CD8-positive, alpha-beta memory T cell (primary cell): Measurements from ENCODE around the gene FANCC. TPM values are rescaled to one million over a fixed set of nuclear protein-coding genes. Genes with fewer than 3 reads are reported as not detected.

Experiments
- CTCF ChIA-PET: fragments of 350-600 bp; sonication (Branson Sonifier 250); formaldehyde crosslinking; loops from one replicate; lab custom pipeline; 2021; ENCODE audit warnings: antibody characterized with exemption; lab: Charles Lee
- POLR2A ChIA-PET: fragments of 350-600 bp; sonication (Branson Sonifier 250); formaldehyde crosslinking; loops from one replicate; lab custom pipeline; 2021; ENCODE audit warnings: antibody characterized with exemption; lab: Charles Lee
- DNase-seq, 5 donors: peaks; one replicate each; pipeline versions ENCODE4 v3.0.0 to v3.0.0-alpha.2; 2020 to 2022; ENCODE audit warnings: mixed read lengths in 1 of 5
- H3K27ac ChIP-seq: one replicate; pipeline ENCODE4 v1.7.0; 2013; ENCODE audit warnings: low read depth, mild to moderate bottlenecking, low read length, moderate library complexity
- H3K27me3 ChIP-seq: 2 replicates; pipeline ENCODE4 v1.7.0; 2013; ENCODE audit warnings: low read length, mild to moderate bottlenecking; ENCODE audit not compliant: insufficient read depth, poor library complexity, severe bottlenecking
- H3K36me3 ChIP-seq: 2 replicates; pipeline ENCODE4 v1.7.0; 2013; ENCODE audit warnings: mild to moderate bottlenecking, low read length, moderate library complexity; ENCODE audit not compliant: insufficient read depth
- H3K4me1 ChIP-seq: 2 replicates; pipeline ENCODE4 v1.7.0; 2013; ENCODE audit warnings: mild to moderate bottlenecking, low read length, moderate library complexity; ENCODE audit not compliant: insufficient read depth
- H3K4me3 ChIP-seq: 2 replicates; pipeline ENCODE4 v1.7.0; 2013; ENCODE audit warnings: mild to moderate bottlenecking, low read length
- H3K9me3 ChIP-seq: 2 replicates; pipeline ENCODE4 v1.7.0; 2013; ENCODE audit warnings: mild to moderate bottlenecking, low read length
- H3K27ac Mint-ChIP-seq, 8 donors: one replicate each; pipeline ENCODE4 v1.8.0; 2020 to 2021; ENCODE audit warnings: mixed read lengths in 8 of 8, mild to moderate bottlenecking in 6 of 8, inconsistent platforms in 3 of 8, moderate library complexity in 3 of 8
- H3K27me3 Mint-ChIP-seq, 2 donors: one replicate each; pipeline ENCODE4 v1.8.0; 2020 to 2021; ENCODE audit warnings: mixed read lengths in 2 of 2, mild to moderate bottlenecking in 1 of 2, moderate library complexity in 1 of 2
- H3K36me3 Mint-ChIP-seq, 3 donors: one replicate each; pipeline ENCODE4 v1.8.0; 2020 to 2021; ENCODE audit warnings: mixed read lengths in 3 of 3, inconsistent platforms in 1 of 3, mild to moderate bottlenecking in 1 of 3
- H3K4me1 Mint-ChIP-seq, 3 donors: one replicate each; pipeline ENCODE4 v1.8.0; 2020 to 2021; ENCODE audit warnings: mixed read lengths in 3 of 3, inconsistent platforms in 1 of 3, mild to moderate bottlenecking in 1 of 3
- H3K4me3 Mint-ChIP-seq, 7 donors: one replicate each; pipeline ENCODE4 v1.8.0; 2020 to 2021; ENCODE audit warnings: mixed read lengths in 7 of 7, mild to moderate bottlenecking in 6 of 7, moderate library complexity in 4 of 7, inconsistent platforms in 2 of 7
- H3K9me3 Mint-ChIP-seq, 5 donors: one replicate each; pipeline ENCODE4 v1.8.0; 2020 to 2022; ENCODE audit warnings: mixed read lengths in 5 of 5, mild to moderate bottlenecking in 3 of 5, moderate library complexity in 2 of 5, inconsistent platforms in 1 of 5
- polyA plus RNA-seq: library from polyadenylated mRNA; unstranded; fragments of 300-500 nt; fragmentation: Illumina TruSeq; gene quantifications from one replicate; pipeline ENCODE4 v1.2.3, GENCODE V29; 2021
- total RNA-seq, 2 experiments: library from RNA; stranded (reverse); gene quantifications; one replicate each; pipeline ENCODE4 v1.2.3, GENCODE V29; 2021

Gene FANCC
- total and polyA plus RNA-seq, 3 experiments from 2014 or later, result 2.7 to 18.5 (median 18.0) TPM

GRCh38 chr9:95140821-95141220 is 176.7 kb downstream of the FANCC start:
- peaks cover 0 to 7% (median 6%) of the 10 kb centered on the region in 3 donors for H3K36me3 Mint-ChIP-seq

GRCh38 chr9:95139126-95139525 is 178.4 kb downstream of the FANCC start:
- H3K27ac ChIP-seq, result no peak overlapping the region
- no peaks in the 10 kb centered on the region for H3K27me3 ChIP-seq
- Mint-ChIP-seq H3K4me3 (no peak overlapping the region), H3K4me1 (no peaks in the 10 kb centered on the region), H3K36me3 (peaks cover 0 to 10% (median 5%) of the 10 kb centered on the region in 3 donors), H3K27ac (peak overlapping the region in 1 of 8 donors; percentile 23), H3K27me3 (no peaks in the 10 kb centered on the region), H3K9me3 (no peaks in the 10 kb centered on the region)
- ChIA-PET POLR2A (no interaction called here), CTCF (no interaction called here)
- no peak overlapping the region for H3K4me3 ChIP-seq
- H3K9me3 ChIP-seq, result no peaks in the 10 kb centered on the region
- H3K36me3 ChIP-seq, result no peaks in the 10 kb centered on the region
- DNase-seq, result no peak
- no peaks in the 10 kb centered on the region for H3K4me1 ChIP-seq

More at GRCh38 chr9:95140821-95141220, 176.7 kb downstream of the FANCC start:
- no peaks in the 10 kb centered on the region for H3K4me1 ChIP-seq
- H3K36me3 ChIP-seq, result no peaks in the 10 kb centered on the region
- ChIA-PET CTCF (interaction anchor here (1.2 kb wide), 1 partner anchor 9 kb away, joined by 4 read pairs; no protein-coding TSS in a partner anchor), POLR2A (no interaction called here)
- H3K4me3 ChIP-seq, result no peak overlapping the region
- H3K4me1 Mint-ChIP-seq, result no peaks in the 10 kb centered on the region
- no peaks in the 10 kb centered on the region for H3K9me3 ChIP-seq
- H3K27ac Mint-ChIP-seq, result no peak overlapping the region
- H3K9me3 Mint-ChIP-seq, result no peaks in the 10 kb centered on the region
- H3K27me3 ChIP-seq, result no peaks in the 10 kb centered on the region
- H3K27me3 Mint-ChIP-seq, result no peaks in the 10 kb centered on the region
- no peak overlapping the region for H3K27ac ChIP-seq
- DNase-seq, result no peak
- H3K4me3 Mint-ChIP-seq, result no peak overlapping the region

- no peaks in the 10 kb centered on the region for H3K4me1 Mint-ChIP-seq
- H3K4me3 ChIP-seq, result no peak overlapping the region
- ChIA-PET POLR2A (no interaction called here), CTCF (no interaction called here)
- H3K27me3 ChIP-seq, result no peaks in the 10 kb centered on the region
- no peaks in the 10 kb centered on the region for H3K9me3 ChIP-seq
- no peaks in the 10 kb centered on the region for H3K4me1 ChIP-seq
- DNase-seq, result no peak
- H3K36me3 ChIP-seq, result no peaks in the 10 kb centered on the region
- peaks cover 3 to 10% (median 6%) of the 10 kb centered on the region in 3 donors for H3K36me3 Mint-ChIP-seq
- no peak overlapping the region for H3K27ac ChIP-seq
- no peaks in the 10 kb centered on the region for H3K27me3 Mint-ChIP-seq
- H3K4me3 Mint-ChIP-seq, result no peak overlapping the region
- peak overlapping the region in 1 of 8 donors; percentile 24 for H3K27ac Mint-ChIP-seq
- H3K9me3 Mint-ChIP-seq, result no peaks in the 10 kb centered on the region
Measured at GRCh38 chr9:95138474-95138873, 179.0 kb downstream of the FANCC start.

DNA sequence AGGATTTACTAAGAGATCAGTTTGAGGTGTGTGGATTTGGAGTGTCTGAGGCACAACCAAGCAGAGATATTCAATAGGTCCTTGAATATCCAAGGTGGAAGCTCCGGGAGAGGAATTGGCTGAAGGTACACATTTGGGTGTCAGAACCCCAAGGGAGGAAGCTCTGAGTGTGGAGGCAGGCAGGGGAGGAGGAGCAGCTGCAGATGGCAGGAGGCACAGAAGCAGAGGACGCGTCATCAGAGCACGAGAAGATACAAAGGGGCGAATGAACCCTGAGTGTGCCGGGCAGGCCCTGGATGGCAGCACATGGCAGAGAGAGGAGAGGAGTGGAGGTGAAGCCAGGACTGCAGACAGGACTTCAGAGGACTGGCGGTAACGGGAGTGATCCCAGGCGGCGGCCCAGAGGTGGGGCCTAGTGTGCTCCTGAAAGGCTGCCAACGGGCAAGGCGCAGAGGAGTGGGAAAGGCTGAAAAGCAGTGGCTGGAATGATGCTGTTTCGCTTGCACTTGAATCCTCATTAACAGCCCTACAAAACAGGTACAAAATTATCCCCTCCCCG is 179.8 kb downstream of the FANCC start:
- no peak overlapping the region for H3K27ac ChIP-seq
- Mint-ChIP-seq H3K4me1 (no peaks in the 10 kb centered on the region), H3K27ac (peak overlapping the region in 1 of 8 donors; percentile 23), H3K9me3 (no peaks in the 10 kb centered on the region), H3K4me3 (no peak overlapping the region), H3K27me3 (no peaks in the 10 kb centered on the region), H3K36me3 (peaks cover 3 to 8% (median 6%) of the 10 kb centered on the region in 3 donors)
- POLR2A ChIA-PET, result no interaction called here
- no peaks in the 10 kb centered on the region for H3K4me1 ChIP-seq
- no peaks in the 10 kb centered on the region for H3K27me3 ChIP-seq
- no peak for DNase-seq
- CTCF ChIA-PET, result interaction anchor here (1.5 to 2.5 kb wide), 2 partner anchors 457 to 469 kb away, joined by 4 to 9 read pairs; no protein-coding TSS in a partner anchor
- H3K36me3 ChIP-seq, result no peaks in the 10 kb centered on the region
- no peaks in the 10 kb centered on the region for H3K9me3 ChIP-seq
- no peak overlapping the region for H3K4me3 ChIP-seq

- Histone ChIP-seq H3K27me3 (no peaks in the 10 kb centered on the region), H3K9me3 (no peaks in the 10 kb centered on the region), H3K4me1 (no peaks in the 10 kb centered on the region), H3K4me3 (no peak overlapping the region), H3K27ac (no peak overlapping the region), H3K36me3 (no peaks in the 10 kb centered on the region)
- H3K4me1 Mint-ChIP-seq, result peaks cover 0 to 4% (median 3%) of the 10 kb centered on the region in 3 donors
- H3K9me3 Mint-ChIP-seq, result no peaks in the 10 kb centered on the region
- no peak overlapping the region for H3K27ac Mint-ChIP-seq
- H3K27me3 Mint-ChIP-seq, result no peaks in the 10 kb centered on the region
- no peak for DNase-seq
- H3K4me3 Mint-ChIP-seq, result no peak overlapping the region
- POLR2A ChIA-PET, result no interaction called here
- peaks cover 3 to 8% (median 5%) of the 10 kb centered on the region in 3 donors for H3K36me3 Mint-ChIP-seq
- CTCF ChIA-PET, result interaction anchor here (1.5 to 2.5 kb wide), 2 partner anchors 455 to 467 kb away, joined by 4 to 9 read pairs; no protein-coding TSS in a partner anchor
Measured at GRCh38 chr9:95135756-95136155, 181.8 kb downstream of the FANCC start.

GRCh38 chr9:95134457-95134881 is 183.0 kb downstream of the FANCC start:
- CTCF ChIA-PET, result interaction anchor here (0.9 to 1.6 kb wide), 2 partner anchors 453 to 465 kb away, joined by 3 to 6 read pairs; no protein-coding TSS in a partner anchor
- DNase-seq, result no peak
- Histone ChIP-seq H3K27me3 (no peaks in the 10 kb centered on the region), H3K9me3 (no peaks in the 10 kb centered on the region), H3K4me1 (no peaks in the 10 kb centered on the region), H3K4me3 (no peak overlapping the region), H3K27ac (no peak overlapping the region), H3K36me3 (no peaks in the 10 kb centered on the region)
- POLR2A ChIA-PET, result no interaction called here
- H3K4me1 Mint-ChIP-seq, result peaks cover 0 to 4% (median 3%) of the 10 kb centered on the region in 3 donors
- peaks cover 3 to 8% (median 5%) of the 10 kb centered on the region in 3 donors for H3K36me3 Mint-ChIP-seq
- H3K27me3 Mint-ChIP-seq, result no peaks in the 10 kb centered on the region
- no peak overlapping the region for H3K4me3 Mint-ChIP-seq
- no peaks in the 10 kb centered on the region for H3K9me3 Mint-ChIP-seq
- H3K27ac Mint-ChIP-seq, result no peak overlapping the region

GRCh38 chr9:95133325-95133705 is 184.2 kb downstream of the FANCC start:
- CTCF ChIA-PET, result interaction anchor here (8.9 kb wide), 1 partner anchor 452 kb away, joined by 102 read pairs; no protein-coding TSS in a partner anchor

More at GRCh38 chr9:95133325-95133705, 184.2 kb downstream of the FANCC start:
- Histone ChIP-seq H3K9me3 (no peaks in the 10 kb centered on the region), H3K27ac (no peak overlapping the region), H3K4me1 (no peaks in the 10 kb centered on the region), H3K36me3 (no peaks in the 10 kb centered on the region), H3K4me3 (no peak overlapping the region), H3K27me3 (no peaks in the 10 kb centered on the region)
- Mint-ChIP-seq H3K4me1 (peaks cover 0 to 4% (median 3%) of the 10 kb centered on the region in 3 donors), H3K36me3 (peaks cover 3 to 8% (median 5%) of the 10 kb centered on the region in 3 donors), H3K9me3 (no peaks in the 10 kb centered on the region), H3K27me3 (no peaks in the 10 kb centered on the region), H3K4me3 (no peak overlapping the region), H3K27ac (no peak overlapping the region)
- POLR2A ChIA-PET, result no interaction called here
- no peak for DNase-seq
